ENCODE results near the gene SLC9A5. TPM values are rescaled to one million over a fixed set of nuclear protein-coding genes. Genes with fewer than 3 reads are reported as not detected.

SLC9A5 gene
- total RNA-seq, 4 donors from 2014 or later, result 0.55 to 4.5 (median 1.5) TPM

- intact Hi-C loops (cut with DNase I; ENCODE audit: low total_unique reads), result no loop called here
- Histone ChIP-seq H3K4me1 (no peaks in the 10 kb centered on the region), H3K4me3 (no peak overlapping the region), H3K36me3 (no peaks in the 10 kb centered on the region), H3K27ac (no peak overlapping the region), H3K9me3 (no peaks in the 10 kb centered on the region), H3K27me3 (no peaks in the 10 kb centered on the region)
- DNase-seq, result no peak
- WGBS, 2 donors (ENCODE audit: low coverage in 1 of 2), result 68 to 77% methylated on average over 3 to 7 of the region's 7 CpGs
- TF ChIP-seq EP300 (IDR thresholded peaks at IDR 0.05; ENCODE audit: low read depth), result no peak
- TF ChIP-seq POLR2A (IDR thresholded peaks at IDR 0.05), result no peak
- no peak for TF ChIP-seq CTCF (IDR thresholded peaks at IDR 0.05)
- no peak for TF ChIP-seq POLR2AphosphoS5 (IDR thresholded peaks at IDR 0.05)
- in situ Hi-C loops (cut with MboI; ENCODE audit: low pct_ligation_motif_present in 1 of 4, low pct_unique_long_range_greater_than_20kb in 1 of 4, low sequenced_read_pairs in 3 of 4), result loop anchor here in 1 of 4 donors (25.0 kb wide), 1 partner anchor 92 kb away; the partner anchor contains the start of gene TPPP3
Observed at GRCh38 chr16:67294938-67295361, 46.2 kb downstream of the SLC9A5 start.

- no peak overlapping the region for H3K27ac ChIP-seq
- H3K4me1 ChIP-seq, result no peaks in the 10 kb centered on the region
- in situ Hi-C loops (cut with MboI; ENCODE audit: low pct_ligation_motif_present in 1 of 4, low pct_unique_long_range_greater_than_20kb in 1 of 4, low sequenced_read_pairs in 3 of 4) (loop anchor here in 1 of 4 donors (25.0 kb wide), 1 partner anchor 91 kb away; the partner anchor contains the start of gene TPPP3), intact Hi-C loops (cut with DNase I; ENCODE audit: low total_unique reads) (no loop called here)
- DNase-seq, result no peak
- no peaks in the 10 kb centered on the region for H3K36me3 ChIP-seq
- H3K27me3 ChIP-seq, result no peaks in the 10 kb centered on the region
- no peaks in the 10 kb centered on the region for H3K9me3 ChIP-seq
- WGBS, 2 donors (ENCODE audit: low coverage in 1 of 2), result 37% methylated on average over 3 of the region's 3 CpGs; no CpG with 5 or more reads in 1 of the 2 donors
- no peak overlapping the region for H3K4me3 ChIP-seq
- TF ChIP-seq CTCF (IDR thresholded peaks at IDR 0.05) (no peak), POLR2A (IDR thresholded peaks at IDR 0.05) (no peak), EP300 (IDR thresholded peaks at IDR 0.05; ENCODE audit: low read depth) (no peak), POLR2AphosphoS5 (IDR thresholded peaks at IDR 0.05) (no peak)
Observed at GRCh38 chr16:67296420-67296819, 47.6 kb downstream of the SLC9A5 start.

GRCh38 chr16:67298277-67298676, 49.5 kb downstream of the SLC9A5 start:
- Histone ChIP-seq H3K9me3 (no peaks in the 10 kb centered on the region), H3K27ac (no peak overlapping the region), H3K36me3 (no peaks in the 10 kb centered on the region), H3K4me1 (no peaks in the 10 kb centered on the region), H3K27me3 (no peaks in the 10 kb centered on the region), H3K4me3 (no peak overlapping the region)
- TF ChIP-seq EP300 (IDR thresholded peaks at IDR 0.05; ENCODE audit: low read depth), result no peak
- TF ChIP-seq CTCF (IDR thresholded peaks at IDR 0.05), result no peak
- TF ChIP-seq POLR2AphosphoS5 (IDR thresholded peaks at IDR 0.05), result no peak
- no peak for TF ChIP-seq POLR2A (IDR thresholded peaks at IDR 0.05)
- in situ Hi-C loops (cut with MboI; ENCODE audit: low pct_ligation_motif_present in 1 of 4, low pct_unique_long_range_greater_than_20kb in 1 of 4, low sequenced_read_pairs in 3 of 4), result loop anchor here in 1 of 4 donors (25.0 kb wide), 1 partner anchor 89 kb away; the partner anchor contains the start of gene TPPP3
- intact Hi-C loops (cut with DNase I; ENCODE audit: low total_unique reads), result no loop called here
- WGBS, 2 donors (ENCODE audit: low coverage in 1 of 2), result 90 to 100% methylated on average over 4 to 9 of the region's 9 CpGs
- DNase-seq, result no peak

- Histone ChIP-seq H3K36me3 (no peaks in the 10 kb centered on the region), H3K4me1 (no peaks in the 10 kb centered on the region), H3K27me3 (no peaks in the 10 kb centered on the region), H3K4me3 (no peak overlapping the region), H3K9me3 (no peaks in the 10 kb centered on the region), H3K27ac (no peak overlapping the region)
- WGBS, 2 donors (ENCODE audit: low coverage in 1 of 2), result 92 to 95% methylated on average over 2 to 14 of the region's 15 CpGs
- in situ Hi-C loops (cut with MboI; ENCODE audit: low pct_ligation_motif_present in 1 of 4, low pct_unique_long_range_greater_than_20kb in 1 of 4, low sequenced_read_pairs in 3 of 4) (loop anchor here in 1 of 4 donors (25.0 kb wide), 1 partner anchor 88 kb away; the partner anchor contains the start of gene TPPP3), intact Hi-C loops (cut with DNase I; ENCODE audit: low total_unique reads) (no loop called here)
- TF ChIP-seq POLR2AphosphoS5 (IDR thresholded peaks at IDR 0.05), result no peak
- TF ChIP-seq EP300 (IDR thresholded peaks at IDR 0.05; ENCODE audit: low read depth), result no peak
- no peak for TF ChIP-seq POLR2A (IDR thresholded peaks at IDR 0.05)
- no peak for TF ChIP-seq CTCF (IDR thresholded peaks at IDR 0.05)
- no peak for DNase-seq
Observed at GRCh38 chr16:67299269-67299668, 50.5 kb downstream of the SLC9A5 start.

All from transverse colon (tissue), 4 donors.